COR-L47 (cell line): ENCODE results near the gene FMNL1.

Source experiments
- DNase-seq: peaks from one replicate; lab custom pipeline; 2025; lab: John Stamatoyannopoulos, UW

Gene FMNL1

GRCh38 chr17:45256114-45256966 is 34.7 kb downstream of the FMNL1 start:
- no peak for DNase-seq

GRCh38 chr17:45257115-45257514 is 35.4 kb downstream of the FMNL1 start:
- DNase-seq, result no peak

GRCh38 chr17:45258981-45259380 is 37.3 kb downstream of the FMNL1 start:
- no peak for DNase-seq

GRCh38 chr17:45260204-45260783 is 38.6 kb downstream of the FMNL1 start:
- DNase-seq, result no peak

- no peak for DNase-seq
Measured at GRCh38 chr17:45261577-45262515, 40.2 kb downstream of the FMNL1 start, which contains the start of gene SPATA32. TSS of gene SPATA32 (minus strand) at chr17:45262094. CDS start at chr17:45262016, 78 bp downstream.

GRCh38 chr17:45262516-45263476 is 41.1 kb downstream of the FMNL1 start:
- no peak for DNase-seq

GRCh38 chr17:45263477-45263860 is 41.8 kb downstream of the FMNL1 start:
- no peak for DNase-seq

- no peak for DNase-seq
Measured at GRCh38 chr17:45264430-45264829, 42.7 kb downstream of the FMNL1 start.

- no peak for DNase-seq
Measured at GRCh38 chr17:45264988-45265387, 43.3 kb downstream of the FMNL1 start.

- no peak for DNase-seq
Measured at GRCh38 chr17:45265821-45266220, 44.1 kb downstream of the FMNL1 start.

- no peak for DNase-seq
Measured at GRCh38 chr17:45266372-45266926, 44.8 kb downstream of the FMNL1 start.

GRCh38 chr17:45267436-45268055 is 45.9 kb downstream of the FMNL1 start:
- no peak for DNase-seq

GRCh38 chr17:45269912-45270311 is 48.2 kb downstream of the FMNL1 start:
- no peak for DNase-seq

GRCh38 chr17:45270828-45271418 is 49.2 kb downstream of the FMNL1 start:
- DNase-seq, result peak; percentile 16

GRCh38 chr17:45271603-45272002 is 49.9 kb downstream of the FMNL1 start:
- no peak for DNase-seq

- DNase-seq, result no peak
Measured at GRCh38 chr17:45273551-45273957, 51.9 kb downstream of the FMNL1 start.

GRCh38 chr17:45274033-45274432 is 52.3 kb downstream of the FMNL1 start:
- no peak for DNase-seq

- no peak for DNase-seq
Measured at GRCh38 chr17:45276031-45276430, 54.3 kb downstream of the FMNL1 start.

GRCh38 chr17:45277216-45277849 is 55.6 kb downstream of the FMNL1 start:
- DNase-seq, result peak; percentile 89

- DNase-seq, result no peak
Measured at GRCh38 chr17:45277992-45278391, 56.3 kb downstream of the FMNL1 start.
